ENCODE measurements around the gene FSTL3.
"Not testable (repeated sequence)": the region's sequence is repeated elsewhere in the genome, so short reads cannot be mapped to it uniquely, and the experiment has no call there.

FSTL3 gene

GRCh38 chr19:711254-711653 is 35.1 kb downstream of the FSTL3 start:
- no peak for DNase-seq

GRCh38 chr19:715347-715746 is 39.2 kb downstream of the FSTL3 start:
- DNase-seq, result no peak

- DNase-seq, result no peak
These were observed 42.2 kb downstream of the FSTL3 start for GRCh38 chr19:718251-718951.

DNA sequence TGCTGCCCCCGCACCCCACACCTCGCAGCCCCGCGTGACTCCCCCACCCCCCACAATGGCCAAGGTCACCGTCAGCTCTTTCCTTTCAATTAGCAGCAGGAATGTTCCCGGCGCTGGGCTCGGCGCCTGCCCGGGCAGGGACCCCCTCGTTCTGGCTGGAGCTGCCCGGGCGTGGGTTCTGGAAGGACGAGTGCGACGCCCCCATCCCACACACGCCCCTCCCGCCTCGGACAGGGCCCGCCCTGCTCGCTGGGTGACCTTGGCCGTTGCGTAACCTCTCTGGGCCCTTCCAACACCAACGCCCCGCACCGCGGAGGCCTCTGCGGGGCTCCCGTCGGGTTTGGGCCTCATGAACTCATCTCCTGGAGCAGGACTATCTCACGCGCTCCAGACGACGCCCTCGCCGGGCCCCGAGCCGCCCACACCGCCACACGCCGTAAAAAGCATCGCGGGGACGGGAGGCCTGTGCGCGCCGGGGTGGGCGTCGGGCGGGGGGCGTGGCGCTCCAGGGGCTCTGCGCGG is 42.9 kb downstream of the FSTL3 start:
- DNase-seq, result no peak

DNA sequence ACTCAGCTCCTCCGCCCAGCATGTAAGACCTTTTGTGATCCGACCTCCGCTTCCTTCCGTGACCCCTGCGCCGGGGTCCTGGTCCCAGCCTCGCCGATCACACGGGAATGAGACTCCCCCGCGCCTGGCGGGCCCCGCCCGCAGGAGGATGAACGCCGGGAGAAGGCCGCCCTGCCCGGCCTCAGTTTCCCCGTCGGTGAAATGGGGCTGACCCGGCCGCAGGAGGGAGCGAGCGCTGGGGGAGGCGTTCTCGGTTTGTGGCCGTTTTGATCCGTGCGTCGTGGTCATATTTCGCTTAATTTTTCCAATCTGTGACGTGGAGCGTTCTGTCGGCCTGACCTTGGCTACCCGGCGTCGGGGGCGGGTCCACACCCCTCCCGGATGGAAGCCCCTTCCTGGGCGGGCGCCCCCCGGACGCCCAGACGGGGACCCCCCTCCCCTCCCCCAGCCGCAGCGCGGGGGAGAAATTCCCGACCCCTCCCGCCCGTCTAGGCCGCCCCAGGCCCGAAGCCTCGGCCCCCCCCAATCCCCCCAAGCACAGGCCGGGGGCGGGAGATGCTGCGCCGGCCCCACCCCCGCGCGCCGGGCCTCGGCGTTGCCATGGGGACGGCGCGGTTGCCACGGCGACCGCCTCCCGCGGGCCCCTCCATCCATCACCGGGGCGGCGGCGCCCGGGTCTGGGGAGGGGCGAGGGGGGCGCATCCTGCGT is 43.6 kb downstream of the FSTL3 start:
- no peak for DNase-seq

GRCh38 chr19:720345-721160 is 44.4 kb downstream of the FSTL3 start:
- DNase-seq, result no peak

- no peak for DNase-seq
These were observed 46.4 kb downstream of the FSTL3 start for GRCh38 chr19:722553-723101.

DNA sequence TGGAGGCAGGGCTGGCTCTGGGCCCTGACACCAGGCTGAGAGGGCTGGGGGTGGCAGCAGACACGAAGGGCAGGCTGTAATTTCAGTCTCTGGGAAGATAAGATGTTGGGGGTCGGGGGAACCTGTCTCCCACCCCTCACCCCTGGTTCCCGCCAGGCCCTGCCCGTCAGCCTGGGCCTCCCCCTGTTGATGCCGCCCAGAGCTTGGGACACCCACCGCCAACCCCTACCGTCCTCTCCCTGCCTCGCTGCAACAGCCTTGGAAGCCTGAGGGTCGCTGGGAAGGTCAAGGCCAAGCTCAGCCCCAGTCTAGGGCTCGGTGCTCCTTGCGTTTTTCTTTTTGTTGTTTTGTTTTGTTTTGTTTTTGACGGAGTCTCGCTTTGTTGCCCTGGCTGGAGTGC is 47.1 kb downstream of the FSTL3 start:
- no peak for DNase-seq

DNA sequence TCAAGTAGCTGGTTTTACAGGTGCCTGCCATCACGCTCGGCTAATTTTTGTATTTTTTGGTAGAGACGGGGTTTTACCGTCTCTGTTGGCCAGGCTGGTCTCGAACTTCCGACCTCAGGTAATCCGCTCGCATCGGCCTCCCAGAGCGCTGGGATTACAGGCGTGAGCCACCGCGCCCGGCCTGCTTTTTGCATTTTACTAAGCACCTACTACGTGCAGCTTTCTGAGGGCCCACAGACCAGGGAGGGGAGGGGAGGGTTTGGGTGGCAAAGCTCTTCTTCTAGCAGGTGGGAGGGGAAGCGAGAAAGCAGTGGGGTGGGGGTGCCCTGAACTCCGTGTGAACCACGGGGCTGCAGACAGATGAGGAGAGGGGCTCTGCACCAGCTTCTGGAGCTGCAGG is 47.5 kb downstream of the FSTL3 start:
- DNase-seq, result no peak

DNA sequence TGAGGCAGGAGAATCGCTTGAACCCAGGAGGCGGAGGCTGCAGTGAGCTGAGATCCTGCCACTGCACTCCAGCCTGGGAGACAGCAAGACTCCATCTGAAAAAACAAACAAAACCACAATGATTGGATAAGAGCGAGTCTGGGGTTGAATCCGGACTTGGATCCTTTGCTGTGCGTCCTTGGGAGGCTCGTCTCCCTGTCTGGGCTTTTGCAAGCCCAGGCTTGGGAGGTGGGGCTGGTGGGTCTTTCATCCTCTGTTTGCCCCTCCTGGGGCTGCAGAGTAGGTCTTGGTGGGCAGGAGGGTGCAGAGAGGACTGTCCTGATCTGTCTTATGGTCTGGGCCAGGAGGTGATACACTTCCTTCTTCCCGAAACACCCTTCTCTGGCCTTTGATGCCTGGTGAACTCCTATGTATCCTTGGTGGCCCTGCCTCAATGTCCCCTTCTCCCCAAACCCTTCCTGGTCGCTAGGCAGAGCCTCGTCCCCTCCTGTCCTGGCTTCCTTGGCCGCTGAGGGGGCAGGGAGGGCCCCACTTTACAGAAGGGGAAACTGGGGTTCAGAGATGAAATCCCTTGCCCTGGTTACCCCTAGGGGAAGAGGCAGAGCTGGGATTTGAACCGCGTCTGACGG is 49.4 kb downstream of the FSTL3 start:
- no peak for DNase-seq

DNA sequence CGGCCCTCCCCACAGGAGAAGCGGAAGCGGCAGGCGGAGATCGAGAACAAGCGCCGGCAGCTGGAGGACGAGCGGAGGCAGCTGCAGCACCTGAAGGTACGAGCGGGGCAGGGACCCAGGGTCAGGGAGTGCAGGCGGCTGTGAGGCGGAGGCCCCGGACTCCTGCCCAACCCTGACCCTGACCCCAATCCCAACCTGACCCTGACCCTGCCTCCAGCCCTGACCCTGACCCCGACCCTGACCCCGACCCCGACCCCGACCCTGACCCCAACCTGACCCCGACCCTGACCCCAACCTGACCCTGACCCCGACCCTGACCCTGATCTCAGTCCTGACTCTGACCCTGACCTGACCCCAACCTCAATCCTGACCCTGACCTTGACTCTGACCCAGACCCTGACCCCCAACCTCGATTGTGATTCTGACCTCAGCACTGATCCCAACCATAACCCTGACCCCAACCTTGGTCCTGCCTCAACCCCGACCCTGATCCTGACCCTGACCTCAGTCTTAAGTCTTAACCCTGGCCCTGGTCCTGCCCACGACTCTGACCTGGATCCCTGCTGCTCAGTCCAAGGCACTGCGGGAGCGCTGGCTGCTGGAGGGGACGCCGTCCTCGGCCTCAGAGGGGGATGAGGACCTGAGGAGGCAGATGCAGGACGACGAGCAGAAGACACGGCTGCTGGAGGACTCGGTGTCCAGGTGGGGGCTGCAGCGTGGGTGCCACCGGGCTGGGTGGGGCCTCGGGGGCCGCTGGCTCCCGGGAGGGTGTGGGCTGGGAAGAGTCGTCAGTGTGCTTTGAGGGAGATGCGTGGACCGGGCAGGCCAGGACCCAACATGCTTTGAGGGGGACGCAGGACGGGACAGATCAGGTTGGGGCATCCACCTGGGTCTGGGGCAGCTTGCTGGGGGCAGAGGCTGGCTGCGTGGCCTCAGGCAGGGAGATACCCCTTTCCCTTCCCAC is 51.1 kb downstream of the FSTL3 start:
- DNase-seq, result no peak

DNA sequence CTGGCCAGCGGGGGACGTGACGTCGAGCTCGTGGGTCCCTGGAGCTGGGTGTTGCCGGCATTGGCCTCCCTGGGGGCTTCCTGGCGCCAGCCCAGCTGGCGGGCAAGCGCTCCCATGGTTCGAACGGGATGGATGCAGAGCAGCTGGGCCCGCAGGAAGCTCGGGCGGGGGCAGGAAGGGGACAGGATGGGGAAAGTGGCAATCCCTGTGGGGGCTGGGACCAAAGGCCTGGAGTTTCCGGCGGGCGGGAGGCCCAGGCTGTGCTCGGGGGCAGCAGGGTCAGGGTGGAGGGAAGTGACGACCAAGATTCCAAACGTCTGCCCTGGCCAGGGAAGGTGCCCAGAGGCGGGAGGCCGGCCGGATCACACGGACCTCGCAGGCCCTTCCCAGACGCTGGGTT is 51.8 kb downstream of the FSTL3 start:
- DNase-seq, result no peak

- DNase-seq, result not testable (repeated sequence)
These were observed 53.4 kb downstream of the FSTL3 start for GRCh38 chr19:729564-729963.

DNA sequence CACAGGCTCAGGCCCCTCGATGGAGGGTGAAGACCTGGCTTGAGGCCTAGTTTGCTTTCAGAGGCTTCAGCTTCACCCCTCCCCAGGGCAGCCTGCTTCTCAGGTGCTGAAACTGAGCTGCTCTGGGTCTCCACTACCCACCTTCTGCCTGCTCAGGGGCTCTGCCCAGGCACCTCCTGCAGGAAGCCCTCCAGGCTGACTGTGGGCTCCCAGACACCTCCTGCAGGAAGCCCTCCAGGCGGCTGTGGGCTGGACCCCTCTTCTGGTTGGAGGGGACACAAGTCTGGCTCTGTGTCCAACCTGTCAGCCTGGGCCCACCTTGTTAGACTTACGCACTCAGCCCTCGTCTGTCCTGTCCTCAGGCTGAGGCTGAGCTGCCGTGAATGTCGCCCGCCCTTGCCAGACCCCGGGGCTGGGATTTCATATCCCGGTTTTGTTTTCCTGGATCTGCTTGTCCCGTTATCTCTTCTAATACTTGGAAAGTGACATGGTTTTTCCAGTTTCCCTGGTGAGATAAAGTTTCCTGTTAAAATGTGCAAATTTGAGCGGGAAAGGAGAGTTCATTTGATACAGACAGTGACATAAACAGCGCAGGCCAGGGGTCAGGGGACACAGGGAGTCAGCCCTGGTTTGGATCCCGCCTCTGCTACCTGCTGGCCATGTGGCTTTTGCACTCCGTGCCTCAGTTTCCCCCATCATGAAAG is 53.9 kb downstream of the FSTL3 start:
- DNase-seq, result no peak

- DNase-seq, result no peak
These were observed 54.8 kb downstream of the FSTL3 start for GRCh38 chr19:731000-731399.

- DNase-seq, result no peak
These were observed 56.2 kb downstream of the FSTL3 start for GRCh38 chr19:732148-733069.

Data from CD4-positive, alpha-beta T cell treated with Interleukin-10 for 1 hour (primary cell).